Measurements from ENCODE around the gene RRP9. TPM values are rescaled to one million over a fixed set of nuclear protein-coding genes. Genes with fewer than 3 reads are reported as not detected.

The RRP9 gene
- total RNA-seq, 1 experiment from 2014 or later = 32.3 TPM

GRCh38 chr3:51962854-51963530, 21.3 kb upstream of the RRP9 start:
- ChIA-PET POLR2A (ENCODE audit: low non-redundant PET) (no interaction called here), CTCF (no interaction called here)
- intact Hi-C loops (cut with micrococcal nuclease; ENCODE audit: unreplicated experiment) = no loop called here
- Histone ChIP-seq H3K4me1 (ENCODE audit: insufficient read depth, low read length, poor library complexity, severe bottlenecking) (no peaks in the 10 kb centered on the region), H3K36me3 (ENCODE audit: insufficient read depth, low read length, poor library complexity, severe bottlenecking) (no peaks in the 10 kb centered on the region), H3K27me3 (replicated peaks; ENCODE audit: insufficient read depth, low read depth, low read length, poor library complexity) (no peaks in the 10 kb centered on the region), H3K27ac (ENCODE audit: low read depth, low read length, poor library complexity, severe bottlenecking) (no peak overlapping the region), H3K9me3 (ENCODE audit: low read depth, low read length, poor library complexity, severe bottlenecking) (no peaks in the 10 kb centered on the region), H3K4me3 (ENCODE audit: low read depth, low read length, poor library complexity, severe bottlenecking) (no peak overlapping the region)
- TF ChIP-seq EZH2 (IDR thresholded peaks at IDR 0.05; ENCODE audit: borderline replicate concordance, low read depth, low read length, poor library complexity, severe bottlenecking) (no peak), CTCF (conservative IDR thresholded peaks at IDR 0.05; ENCODE audit: low read depth, low read length) (no peak)
- DNase-seq (ENCODE audit: low spot score) = no peak
- no TSS peak for BruUV-seq (replicated peaks)

- Histone ChIP-seq H3K4me1 (ENCODE audit: insufficient read depth, low read length, poor library complexity, severe bottlenecking) (no peaks in the 10 kb centered on the region), H3K27ac (ENCODE audit: low read depth, low read length, poor library complexity, severe bottlenecking) (no peak overlapping the region), H3K4me3 (ENCODE audit: low read depth, low read length, poor library complexity, severe bottlenecking) (no peak overlapping the region), H3K27me3 (replicated peaks; ENCODE audit: insufficient read depth, low read depth, low read length, poor library complexity) (no peaks in the 10 kb centered on the region), H3K36me3 (ENCODE audit: insufficient read depth, low read length, poor library complexity, severe bottlenecking) (no peaks in the 10 kb centered on the region), H3K9me3 (ENCODE audit: low read depth, low read length, poor library complexity, severe bottlenecking) (no peaks in the 10 kb centered on the region)
- CTCF ChIA-PET = no interaction called here
- DNase-seq (ENCODE audit: low spot score) = no peak
- BruUV-seq (replicated peaks) = no TSS peak
- no peak for TF ChIP-seq EZH2 (IDR thresholded peaks at IDR 0.05; ENCODE audit: borderline replicate concordance, low read depth, low read length, poor library complexity, severe bottlenecking)
- TF ChIP-seq CTCF (conservative IDR thresholded peaks at IDR 0.05; ENCODE audit: low read depth, low read length) = no peak
- POLR2A ChIA-PET (ENCODE audit: low non-redundant PET) = no interaction called here
- intact Hi-C loops (cut with micrococcal nuclease; ENCODE audit: unreplicated experiment) = no loop called here
These were observed 20.2 kb upstream of the RRP9 start for GRCh38 chr3:51961602-51962569.

- Histone ChIP-seq H3K9me3 (ENCODE audit: low read depth, low read length, poor library complexity, severe bottlenecking) (no peaks in the 10 kb centered on the region), H3K4me3 (ENCODE audit: low read depth, low read length, poor library complexity, severe bottlenecking) (no peak overlapping the region), H3K27me3 (replicated peaks; ENCODE audit: insufficient read depth, low read depth, low read length, poor library complexity) (no peaks in the 10 kb centered on the region), H3K36me3 (ENCODE audit: insufficient read depth, low read length, poor library complexity, severe bottlenecking) (no peaks in the 10 kb centered on the region), H3K4me1 (ENCODE audit: insufficient read depth, low read length, poor library complexity, severe bottlenecking) (no peaks in the 10 kb centered on the region), H3K27ac (ENCODE audit: low read depth, low read length, poor library complexity, severe bottlenecking) (no peak overlapping the region)
- POLR2A ChIA-PET (ENCODE audit: low non-redundant PET) = no interaction called here
- no TSS peak for BruUV-seq (replicated peaks)
- CTCF ChIA-PET = no interaction called here
- no peak for TF ChIP-seq EZH2 (IDR thresholded peaks at IDR 0.05; ENCODE audit: borderline replicate concordance, low read depth, low read length, poor library complexity, severe bottlenecking)
- no peak for TF ChIP-seq CTCF (conservative IDR thresholded peaks at IDR 0.05; ENCODE audit: low read depth, low read length)
- no peak for DNase-seq (ENCODE audit: low spot score)
- intact Hi-C loops (cut with micrococcal nuclease; ENCODE audit: unreplicated experiment) = no loop called here
These were observed 19.3 kb upstream of the RRP9 start for GRCh38 chr3:51961011-51961410.
